ENCODE results near the gene ACSS2.

ACSS2 gene

GRCh38 chr20:34967421-34967820 lies 91.0 kb downstream of the ACSS2 start:
- no peak overlapping the region for H3K4me3 Mint-ChIP-seq
- no peaks in the 10 kb centered on the region for H3K36me3 Mint-ChIP-seq (ENCODE audit: low read depth)
- TF ChIP-seq CTCF (IDR thresholded peaks at IDR 0.05; ENCODE audit: unreplicated experiment in 3 of 3), result no peak
- peaks cover 50% of the 10 kb centered on the region for H3K4me1 Mint-ChIP-seq
- H3K27ac Mint-ChIP-seq, result no peak overlapping the region
- peaks cover 5% of the 10 kb centered on the region for H3K27me3 Mint-ChIP-seq (ENCODE audit: low read depth)
- no peaks in the 10 kb centered on the region for H3K9me3 Mint-ChIP-seq

- no peak for TF ChIP-seq CTCF (IDR thresholded peaks at IDR 0.05; ENCODE audit: unreplicated experiment in 3 of 3)
- peaks cover 56% of the 10 kb centered on the region for H3K4me1 Mint-ChIP-seq
- peaks cover 5% of the 10 kb centered on the region for H3K27me3 Mint-ChIP-seq (ENCODE audit: low read depth)
- no peaks in the 10 kb centered on the region for H3K36me3 Mint-ChIP-seq (ENCODE audit: low read depth)
- no peak overlapping the region for H3K27ac Mint-ChIP-seq
- no peaks in the 10 kb centered on the region for H3K9me3 Mint-ChIP-seq
- H3K4me3 Mint-ChIP-seq, result no peak overlapping the region
These were observed 91.8 kb downstream of the ACSS2 start for GRCh38 chr20:34968042-34968775.

GRCh38 chr20:34970193-34970840 lies 93.9 kb downstream of the ACSS2 start:
- Mint-ChIP-seq H3K4me3 (no peak overlapping the region), H3K4me1 (peaks cover 62% of the 10 kb centered on the region), H3K9me3 (no peaks in the 10 kb centered on the region), H3K27ac (peak overlapping the region; percentile 50 to 75 (median 60)), H3K27me3 (ENCODE audit: low read depth) (peaks cover 3% of the 10 kb centered on the region), H3K36me3 (ENCODE audit: low read depth) (no peaks in the 10 kb centered on the region)
- TF ChIP-seq CTCF (IDR thresholded peaks at IDR 0.05; ENCODE audit: unreplicated experiment in 3 of 3), result no peak

GRCh38 chr20:34970846-34971560 lies 94.6 kb downstream of the ACSS2 start:
- Mint-ChIP-seq H3K4me3 (no peak overlapping the region), H3K27ac (peak overlapping the region; percentile 50 to 75 (median 60)), H3K9me3 (no peaks in the 10 kb centered on the region), H3K36me3 (ENCODE audit: low read depth) (no peaks in the 10 kb centered on the region), H3K27me3 (ENCODE audit: low read depth) (peaks cover 6% of the 10 kb centered on the region), H3K4me1 (peaks cover 58% of the 10 kb centered on the region)
- TF ChIP-seq CTCF (IDR thresholded peaks at IDR 0.05; ENCODE audit: unreplicated experiment in 3 of 3), result no peak

GRCh38 chr20:34971561-34972235 lies 95.3 kb downstream of the ACSS2 start:
- Mint-ChIP-seq H3K9me3 (no peaks in the 10 kb centered on the region), H3K36me3 (ENCODE audit: low read depth) (no peaks in the 10 kb centered on the region), H3K27me3 (ENCODE audit: low read depth) (peaks cover 12% of the 10 kb centered on the region), H3K27ac (peak overlapping the region; percentile 50 to 60 (median 56)), H3K4me1 (peaks cover 60% of the 10 kb centered on the region), H3K4me3 (peak overlapping the region in 1 of 3 experiments; percentile 12)
- TF ChIP-seq CTCF (IDR thresholded peaks at IDR 0.05; ENCODE audit: unreplicated experiment in 3 of 3), result no peak

Data from nephron (organoid).